HG02678 (cell line): ENCODE results near the gene FRMD6.
A peak's percentile ranks its signal among the peaks of the same experiment; 100 is the strongest.
"Not testable (repeated sequence)": the region's sequence is repeated elsewhere in the genome, so short reads cannot be mapped to it uniquely, and the experiment has no call there.

Experiments
- ATAC-seq: cut with Tn5 transposase; IDR thresholded peaks from one replicate; pipeline ENCODE4 v1.9.1; 2021; ENCODE audit warnings: mild to moderate bottlenecking, moderate library complexity; ENCODE audit not compliant: unreplicated experiment

The FRMD6 gene

DNA sequence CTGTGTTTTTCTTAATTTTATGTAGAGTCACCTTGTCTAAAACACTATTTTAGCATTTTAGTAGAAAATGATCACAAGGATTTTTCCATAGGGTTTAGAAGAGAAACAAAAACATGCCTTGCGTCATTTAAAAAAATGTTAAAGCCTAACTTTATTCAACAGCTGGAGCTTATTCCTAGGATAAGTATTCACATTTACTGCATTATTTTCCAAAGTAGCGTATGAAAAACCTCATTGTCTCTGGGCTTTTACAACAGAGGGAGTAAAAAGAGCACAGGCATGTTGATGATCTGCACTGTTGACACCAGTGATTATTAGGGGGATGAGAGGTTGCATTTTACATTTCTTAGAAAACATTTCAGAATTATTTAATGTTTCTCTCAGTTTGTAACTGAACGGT is 66.1 kb downstream of the FRMD6 start:
- no peak for ATAC-seq

DNA sequence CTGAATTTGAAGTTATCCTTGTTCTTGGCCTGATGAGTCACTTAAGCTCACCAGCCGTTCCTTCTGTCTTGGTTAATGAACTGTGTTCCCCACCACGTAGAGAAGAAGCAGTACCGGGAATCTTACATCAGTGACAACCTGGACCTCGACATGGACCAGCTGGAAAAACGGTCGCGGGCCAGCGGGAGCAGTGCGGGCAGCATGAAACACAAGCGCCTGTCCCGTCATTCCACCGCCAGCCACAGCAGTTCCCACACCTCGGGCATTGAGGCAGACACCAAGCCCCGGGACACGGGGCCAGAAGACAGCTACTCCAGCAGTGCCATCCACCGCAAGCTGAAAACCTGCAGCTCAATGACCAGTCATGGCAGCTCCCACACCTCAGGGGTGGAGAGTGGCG is 68.2 kb downstream of the FRMD6 start:
- ATAC-seq, result no peak

DNA sequence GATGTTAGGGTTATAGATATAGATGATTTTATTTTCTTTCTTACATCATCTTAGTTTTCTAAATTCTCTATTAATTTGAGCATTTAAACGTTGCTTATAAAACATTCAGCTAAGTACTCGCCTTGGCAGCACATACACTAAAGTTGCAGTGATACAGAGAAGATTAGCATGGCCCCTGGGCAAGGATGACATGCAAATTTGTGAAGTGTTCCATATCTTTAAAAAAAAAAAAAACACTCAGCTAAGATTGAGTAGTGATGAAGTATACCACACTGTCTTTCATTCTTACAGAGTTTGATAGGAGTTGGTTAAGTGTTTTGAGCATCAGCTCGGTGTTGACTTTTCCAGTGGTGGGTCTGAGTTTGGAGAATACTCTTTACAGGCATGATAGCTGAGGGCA is 72.3 kb downstream of the FRMD6 start:
- ATAC-seq, result no peak

DNA sequence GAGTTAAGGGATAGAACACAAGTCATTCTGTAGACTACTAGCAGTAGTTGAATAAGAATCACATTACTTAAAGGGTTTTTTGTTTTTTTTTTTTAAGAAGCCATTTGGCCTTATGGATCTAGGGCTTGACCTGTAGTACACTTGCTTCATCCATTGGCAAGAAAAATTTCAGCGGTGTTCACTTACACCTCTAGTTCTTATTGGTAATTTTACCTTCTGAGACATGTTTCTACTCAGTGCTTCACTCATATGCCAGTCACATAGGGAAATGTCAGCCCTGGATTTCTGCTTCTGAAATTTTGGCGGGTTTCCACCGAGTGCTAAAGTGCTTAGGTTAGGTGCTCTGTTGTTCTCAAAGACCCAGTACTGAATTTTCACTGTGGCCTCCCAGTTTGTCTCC is 72.9 kb downstream of the FRMD6 start:
- ATAC-seq, result no peak

DNA sequence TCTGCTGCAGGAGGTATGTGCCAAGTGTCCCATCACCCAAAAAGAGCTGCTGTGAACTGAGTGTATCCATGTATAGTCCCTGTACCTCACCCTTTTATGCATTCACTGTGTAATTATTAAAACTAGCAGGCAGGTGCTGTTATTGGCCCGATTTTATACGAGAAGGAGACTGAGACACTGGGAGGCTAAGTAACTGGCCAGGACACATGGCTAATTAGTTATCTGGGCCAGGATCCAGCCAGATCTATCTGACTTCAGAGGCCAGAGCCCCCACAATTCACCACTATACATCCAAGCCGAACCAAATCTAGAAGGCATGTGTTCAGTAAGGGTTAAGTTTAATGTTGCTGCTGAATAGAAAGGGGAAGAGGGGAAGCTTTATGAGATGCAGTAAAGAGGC is 73.4 kb downstream of the FRMD6 start:
- ATAC-seq, result no peak

DNA sequence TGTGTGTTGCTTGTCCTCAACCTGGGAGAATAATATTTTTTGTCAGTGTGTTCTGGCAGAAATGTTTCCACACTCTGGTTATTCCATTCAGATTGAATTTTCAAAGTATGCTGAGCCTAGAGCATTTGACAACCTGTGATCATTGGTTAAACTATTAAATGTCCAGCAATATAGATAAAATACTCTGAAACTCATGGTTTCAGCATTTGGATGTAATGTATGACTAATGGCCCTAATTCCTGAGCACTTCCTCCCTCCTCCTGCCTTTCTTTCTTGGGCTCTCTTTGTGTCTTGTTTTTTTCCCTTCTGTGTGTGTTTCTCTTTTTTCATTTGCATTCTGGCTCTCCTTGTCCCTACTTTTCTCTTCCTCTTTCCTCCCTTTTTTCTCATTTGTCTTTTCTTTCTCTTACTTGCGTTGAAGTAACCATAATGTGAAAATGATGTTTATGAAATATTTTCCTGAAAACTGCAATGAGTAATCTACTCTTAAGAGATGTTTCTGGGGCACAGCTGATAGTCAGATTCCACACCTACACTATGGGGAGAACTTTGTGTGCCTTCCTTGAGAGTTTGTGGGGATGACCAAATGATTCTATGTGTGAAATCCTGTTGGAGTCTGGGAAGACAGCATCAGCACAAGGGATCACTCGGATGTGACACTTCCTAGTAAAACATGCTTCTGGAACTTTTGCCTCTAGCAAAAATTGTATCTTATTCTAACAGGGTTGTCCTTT is 74.6 kb downstream of the FRMD6 start:
- no peak for ATAC-seq

DNA sequence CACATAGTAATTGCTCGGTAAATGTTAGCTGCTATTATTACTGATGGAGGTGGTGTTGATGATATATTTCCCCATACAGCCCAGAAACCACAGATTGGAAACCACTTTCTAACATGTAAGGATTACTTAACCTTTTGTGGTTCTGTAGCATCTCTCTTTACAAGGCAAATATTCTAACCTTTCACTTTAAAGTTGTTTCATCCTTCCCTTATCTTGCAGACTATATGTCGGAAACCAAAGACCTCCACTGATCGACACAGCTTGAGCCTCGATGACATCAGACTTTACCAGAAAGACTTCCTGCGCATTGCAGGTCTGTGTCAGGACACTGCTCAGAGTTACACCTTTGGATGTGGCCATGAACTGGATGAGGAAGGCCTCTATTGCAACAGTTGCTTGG is 75.8 kb downstream of the FRMD6 start:
- ATAC-seq, result no peak

DNA sequence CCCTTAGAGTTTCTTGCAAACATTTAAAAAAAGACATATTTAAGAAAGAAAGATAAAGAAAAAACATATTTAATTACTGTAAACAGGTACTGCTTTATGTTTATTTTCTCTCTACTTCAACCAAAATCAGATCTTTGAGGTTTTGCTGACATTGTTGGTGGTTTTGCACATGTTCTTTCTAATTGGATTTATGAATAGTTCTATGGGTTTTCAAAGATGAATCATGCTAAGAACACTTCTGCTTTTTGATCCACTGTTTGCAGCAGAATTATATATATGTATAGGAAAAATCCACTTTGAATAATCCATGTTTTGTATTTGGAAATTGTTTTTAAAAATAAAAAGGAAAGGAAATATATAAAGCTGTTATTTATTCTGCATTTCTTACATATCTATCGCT is 78.4 kb downstream of the FRMD6 start:
- ATAC-seq, result no peak

DNA sequence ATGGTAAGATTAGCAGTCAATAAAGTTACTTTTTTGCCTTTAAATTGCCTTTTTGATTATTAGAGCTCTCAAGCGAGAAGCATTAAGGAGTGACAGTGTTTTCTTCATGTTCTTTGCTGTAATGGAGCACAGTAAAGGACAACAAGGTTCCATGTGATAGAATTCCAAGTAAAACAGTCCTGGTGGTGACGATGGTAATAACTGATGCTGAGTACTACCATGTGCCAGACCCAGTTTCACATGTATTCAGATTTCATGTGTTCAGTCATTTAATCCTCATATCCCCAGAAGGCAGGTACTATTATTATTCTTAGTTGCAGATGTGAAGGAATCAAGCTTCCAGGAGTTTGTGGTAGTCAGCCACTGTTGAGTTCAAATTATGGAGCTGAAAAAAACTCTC is 79.0 kb downstream of the FRMD6 start:
- no peak for ATAC-seq

DNA sequence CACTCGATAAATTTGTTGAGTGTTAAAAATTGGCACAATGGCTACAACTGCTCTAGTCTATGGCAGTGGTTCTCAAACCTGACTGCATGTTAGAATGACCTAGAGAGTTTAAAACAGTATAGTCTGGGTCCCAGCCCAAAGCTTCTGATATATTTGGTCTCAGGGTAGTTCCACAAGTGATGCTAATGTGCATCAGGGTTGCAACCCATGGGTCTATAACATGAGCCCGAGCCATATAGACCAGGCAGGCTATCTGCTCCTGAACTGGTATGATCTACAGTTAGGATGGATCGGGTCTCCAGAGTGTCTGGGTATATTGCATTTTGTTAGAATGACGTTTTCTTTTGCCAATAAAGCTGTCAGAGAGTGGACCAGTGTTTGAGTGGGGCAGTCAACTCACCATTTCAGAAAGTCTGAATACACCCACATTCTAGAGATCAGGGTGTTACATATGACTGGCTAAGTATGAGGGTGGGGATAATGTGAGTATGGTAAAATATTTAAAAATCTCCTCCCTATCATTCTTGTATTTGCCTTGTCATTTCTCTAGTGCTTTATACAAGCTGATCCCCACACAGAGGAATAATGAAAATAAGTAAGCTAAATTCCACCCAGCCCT is 80.9 kb downstream of the FRMD6 start:
- ATAC-seq, result no peak

DNA sequence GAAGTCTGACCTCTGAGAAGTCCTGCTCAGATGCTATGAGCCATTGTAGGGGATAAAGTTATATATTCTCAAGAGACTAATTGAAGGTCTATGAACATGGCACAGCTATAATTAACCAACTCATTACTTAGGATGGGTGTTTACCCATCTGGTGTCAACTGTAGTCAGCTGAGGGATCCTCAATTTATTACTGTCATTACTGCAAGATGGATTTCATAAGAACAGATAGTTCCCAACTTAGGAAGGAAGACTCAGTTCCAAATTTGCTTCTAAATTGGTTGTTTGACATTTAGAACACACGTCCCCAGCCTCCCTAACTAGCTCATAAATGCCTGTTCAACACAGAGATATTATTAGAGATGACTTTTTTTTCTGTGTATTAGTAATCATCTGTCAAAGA is 81.4 kb downstream of the FRMD6 start:
- no peak for ATAC-seq

DNA sequence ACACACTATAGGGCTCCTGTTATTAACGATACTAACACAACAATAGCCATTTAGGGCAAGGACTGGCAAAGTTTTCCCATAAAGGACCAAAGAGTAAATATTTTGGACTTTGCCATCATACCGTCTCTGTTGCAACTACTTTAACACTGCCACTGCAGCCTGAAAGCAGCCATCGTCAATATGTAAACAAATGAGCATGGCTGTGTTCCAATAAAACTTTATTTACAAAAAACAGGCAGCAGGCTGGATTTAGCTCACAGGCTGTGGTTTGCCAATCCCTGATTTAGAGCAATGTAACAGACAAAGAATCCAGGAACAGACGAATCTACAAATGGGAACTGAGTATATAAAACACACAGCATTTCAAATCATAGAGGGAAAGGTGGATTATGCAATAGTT is 84.1 kb downstream of the FRMD6 start:
- ATAC-seq, result no peak

DNA sequence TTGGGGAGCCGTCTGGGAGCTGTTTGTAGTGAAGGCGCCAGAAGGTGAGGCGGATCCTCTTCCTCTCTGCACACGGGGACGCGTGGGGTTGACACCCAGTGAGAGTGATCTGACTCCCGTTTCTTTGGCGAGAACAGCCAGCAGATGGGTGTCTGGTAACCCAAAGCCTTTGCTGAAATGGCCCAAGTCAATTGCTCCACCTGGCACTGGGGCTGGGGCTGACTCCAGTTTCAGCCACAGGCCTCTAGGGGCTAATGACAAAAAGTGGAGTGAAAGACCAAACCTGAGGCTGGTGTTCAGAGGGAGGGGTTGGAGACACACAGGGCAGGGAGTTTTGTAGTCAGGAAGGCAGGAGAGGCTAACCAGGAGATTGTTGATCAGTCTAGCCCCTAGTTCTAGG is 87.0 kb downstream of the FRMD6 start:
- ATAC-seq, result peak; percentile 80

DNA sequence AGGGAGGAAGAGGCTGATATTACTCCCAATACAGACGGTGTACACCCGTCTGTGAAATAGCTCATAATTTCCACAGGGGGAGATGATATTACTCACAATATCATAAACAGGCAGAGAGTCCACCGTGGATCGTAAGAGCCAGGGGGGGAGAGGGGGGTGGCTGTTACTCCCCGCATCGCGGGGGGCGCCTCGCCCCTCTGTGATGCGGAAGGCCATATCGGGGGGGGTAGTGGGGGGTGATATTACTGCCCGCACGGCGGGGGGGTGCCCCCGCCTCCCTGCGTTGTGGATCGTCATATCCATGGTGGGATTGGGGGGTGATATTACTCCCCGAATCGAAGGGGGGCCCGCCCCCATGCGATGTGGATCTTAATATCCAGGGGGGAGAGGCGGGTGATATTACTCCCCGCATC is 91.9 kb downstream of the FRMD6 start:
- ATAC-seq, result no peak

DNA sequence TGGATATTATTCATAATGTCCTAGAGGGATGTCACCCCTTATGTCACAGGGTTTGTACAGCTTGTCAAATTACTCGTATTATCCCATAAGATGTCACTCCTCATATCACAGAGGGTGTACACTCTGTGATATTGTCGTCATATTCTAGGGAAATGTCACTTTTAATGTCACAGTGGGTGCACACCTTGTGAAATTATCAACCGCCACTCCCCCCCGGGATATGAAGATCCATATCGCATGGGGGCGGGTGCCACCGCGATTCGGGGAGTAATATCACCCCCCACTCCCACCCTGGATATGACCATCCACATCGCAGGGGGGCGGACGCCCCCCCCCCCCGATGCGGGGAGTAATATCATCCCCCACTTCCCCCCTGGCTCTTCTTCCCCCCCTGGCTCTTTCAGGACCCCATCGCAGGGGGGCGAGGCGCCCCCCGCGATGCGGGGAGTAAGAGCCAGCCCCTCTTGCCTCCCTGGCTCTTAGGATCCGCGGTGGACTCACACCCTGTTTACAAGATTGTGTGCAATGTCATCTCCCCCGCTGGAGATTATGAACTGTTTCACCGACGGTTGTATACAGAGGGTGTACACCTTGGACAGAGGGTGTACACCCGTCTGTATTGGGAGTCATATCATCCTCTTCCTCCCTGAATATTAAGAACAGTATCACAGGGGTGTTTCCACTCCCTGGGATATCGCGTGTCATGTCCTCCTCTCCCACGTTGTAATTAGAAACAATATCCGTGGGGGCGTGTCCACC is 92.8 kb downstream of the FRMD6 start:
- no peak for ATAC-seq

DNA sequence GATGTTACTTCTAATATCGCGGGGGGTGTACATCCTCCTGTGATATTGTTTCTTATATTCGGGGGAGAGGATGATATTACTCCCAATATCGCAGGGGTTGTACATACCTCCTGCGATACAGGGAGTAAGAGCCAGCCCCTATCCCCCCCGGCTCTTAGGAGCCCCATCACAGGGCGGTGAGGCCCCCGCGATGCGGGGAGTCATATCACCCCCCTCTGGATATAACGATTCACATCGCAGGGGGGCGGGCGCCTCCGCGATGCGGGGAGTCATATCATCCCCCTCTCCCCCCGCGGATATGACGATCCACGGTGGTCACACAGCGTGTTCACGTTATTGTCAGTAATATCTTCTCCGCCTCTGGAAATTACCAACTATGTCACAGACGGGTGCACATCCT is 95.1 kb downstream of the FRMD6 start:
- ATAC-seq, result not testable (repeated sequence)

DNA sequence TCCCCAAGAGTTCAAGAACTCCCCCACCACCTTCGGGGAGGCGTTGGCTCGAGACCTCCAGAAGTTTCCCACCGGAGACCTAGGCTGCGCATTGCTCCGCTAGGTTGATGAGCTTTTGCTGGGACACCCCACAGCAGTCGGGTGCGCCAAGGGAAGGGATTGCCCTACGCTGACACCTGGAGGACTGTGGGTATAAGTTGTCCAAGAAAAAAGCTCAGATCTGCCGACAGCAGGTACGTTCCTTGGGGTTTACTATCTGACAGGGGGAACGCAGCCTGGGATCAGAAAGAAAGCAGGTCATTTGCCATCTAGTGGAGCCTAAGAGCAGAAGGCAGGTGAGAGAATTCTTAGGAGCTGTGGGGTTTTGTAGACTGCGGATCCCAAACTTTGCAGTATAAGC is 98.8 kb downstream of the FRMD6 start:
- ATAC-seq, result no peak

DNA sequence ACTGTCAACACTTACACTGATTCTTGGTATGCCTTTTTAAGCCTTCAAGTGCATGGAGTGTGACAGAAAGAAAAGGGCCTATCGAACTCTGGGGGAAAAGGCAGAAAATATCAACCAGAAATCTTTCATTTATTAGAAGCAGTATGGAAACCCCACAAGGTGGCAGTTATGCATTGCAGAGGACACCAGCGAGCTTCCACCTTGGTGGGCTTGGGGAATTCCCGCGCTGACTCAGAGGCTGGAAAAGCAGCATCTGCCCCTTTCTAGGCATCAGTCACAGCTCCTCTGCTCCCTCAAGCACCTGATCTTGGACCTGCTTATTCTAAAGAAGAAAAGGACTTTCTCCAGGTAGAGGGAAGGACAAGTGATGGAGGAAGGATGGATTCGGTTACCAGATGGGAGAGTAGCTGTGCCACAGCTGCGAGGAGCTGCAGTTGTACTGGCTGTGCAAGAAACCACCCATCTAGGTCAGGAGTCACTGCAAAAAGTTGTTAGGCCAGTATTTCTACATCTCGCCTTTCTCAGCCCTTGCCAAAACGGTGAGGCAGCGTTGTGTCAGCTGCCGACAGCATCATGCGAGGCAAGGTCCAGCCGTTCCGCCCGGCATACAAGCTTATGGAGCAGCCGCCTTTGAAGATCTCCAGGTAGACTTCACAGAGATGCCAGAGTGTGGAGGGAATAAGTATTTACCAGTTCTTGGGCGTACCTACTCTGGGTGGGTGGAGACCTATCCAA is 100.1 kb downstream of the FRMD6 start:
- ATAC-seq, result not testable (repeated sequence)

DNA sequence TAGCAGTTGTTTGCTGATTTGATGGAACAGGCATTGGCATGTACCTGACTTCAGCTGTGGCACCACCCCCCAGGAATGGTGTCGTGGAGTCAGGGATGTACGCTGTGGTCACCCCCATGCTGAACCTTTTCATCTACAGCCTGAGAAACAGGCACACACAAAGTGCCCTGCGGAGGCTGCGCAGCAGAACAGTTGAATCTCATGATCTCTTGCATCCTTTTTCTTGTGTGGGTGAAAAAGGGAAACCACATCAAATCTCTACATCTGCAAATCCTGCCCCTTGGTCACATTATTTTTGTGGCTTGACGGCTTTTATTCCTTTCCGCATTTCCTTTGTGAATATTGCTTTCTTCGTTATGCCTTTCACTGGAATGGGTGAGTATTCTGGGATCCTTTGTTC is 106.0 kb downstream of the FRMD6 start:
- ATAC-seq, result not testable (repeated sequence)

DNA sequence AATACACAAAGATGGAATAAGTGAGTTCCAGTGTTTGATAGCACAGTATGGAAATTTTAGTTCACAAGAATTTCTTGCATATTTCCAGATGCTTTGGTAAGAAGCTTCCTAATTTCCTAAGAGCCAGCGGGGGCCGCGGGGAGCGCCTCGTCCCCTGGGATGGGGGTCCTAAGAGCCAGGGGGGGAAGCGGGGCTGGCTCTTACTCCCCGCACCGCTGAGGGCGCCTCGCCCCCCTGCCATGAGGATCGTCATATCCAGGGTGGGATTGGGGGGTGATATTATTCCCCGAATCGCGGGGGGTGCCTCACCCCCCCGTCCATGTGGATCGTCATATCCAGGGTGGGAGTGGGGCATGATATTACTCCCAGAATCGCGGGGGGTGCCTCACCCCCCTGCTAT is 108.2 kb downstream of the FRMD6 start:
- ATAC-seq, result no peak

DNA sequence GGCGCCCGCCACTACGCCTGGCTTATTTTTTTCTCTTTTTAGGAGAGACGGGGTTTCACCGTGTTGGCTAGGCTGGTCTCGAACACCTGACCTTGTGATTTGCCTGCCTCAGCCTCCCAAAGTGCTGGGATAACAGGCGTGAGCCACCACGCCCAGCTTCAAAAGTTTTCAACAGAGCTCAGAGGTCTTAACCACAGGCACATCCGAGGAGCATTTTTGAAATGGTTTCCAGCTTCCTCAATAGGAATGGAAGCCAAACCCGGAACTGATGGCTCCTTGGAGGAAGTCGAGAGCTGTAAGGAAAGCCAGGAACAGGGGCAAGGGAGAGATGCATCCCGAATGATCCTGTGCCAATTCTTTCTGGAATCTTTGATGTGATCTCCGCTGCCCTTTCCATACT is 114.0 kb downstream of the FRMD6 start:
- ATAC-seq, result not testable (repeated sequence)
